NB4 (cell line): ENCODE data around the gene PHAF1.

Experiments used
- CTCF ChIP-seq: IDR thresholded peaks from one replicate; pipeline ENCODE4 v1.5.1; 2012; ENCODE audit warnings: low read depth, low read length
- MYC ChIP-seq: IDR thresholded peaks from 2 replicates; pipeline ENCODE4 v1.6.1; 2011; ENCODE audit warnings: low read depth, low read length
- POLR2A ChIP-seq: IDR thresholded peaks from 2 replicates; pipeline ENCODE4 v1.6.1; 2011; ENCODE audit warnings: mild to moderate bottlenecking; ENCODE audit not compliant: insufficient read length; ENCODE audit errors: extremely low read depth

- peak; percentile 84 for TF ChIP-seq CTCF
- no peak for TF ChIP-seq POLR2A
- peak; percentile 58 for TF ChIP-seq MYC
These were observed 45.8 kb downstream of the PHAF1 start for GRCh38 chr16:67155295-67156142.
